Adrenal gland (tissue), 5 donors: ENCODE data around the gene VPS33B.

ENCODE experiments used
- POLR2A ChIP-seq, 2 donors: fragments of 450-650 bp; IDR thresholded peaks; one replicate each; pipeline ENCODE4 v1.6.1; 2017; ENCODE audit warnings: antibody characterized with exemption in 2 of 2, mild to moderate bottlenecking in 2 of 2, moderate library complexity in 1 of 2
- TF ChIP-seq, protein P1 (sequence below), 6 experiments: fragments of 450-650 bp in 4 of 6; fragments of 200-600 bp in 2 of 6; sonication (generic) in 1 of 6; IDR thresholded peaks; 1 replicate in 5 of 6; 2 replicates in 1 of 6; pipeline versions ENCODE4 v1.5.1 to v1.8.0; 2016 to 2021; ENCODE audit warnings: antibody characterized with exemption in 6 of 6, mild to moderate bottlenecking in 2 of 6, moderate library complexity in 1 of 6
- donor health status: DM: no; HTN: no; CAD: no.

DNA sequence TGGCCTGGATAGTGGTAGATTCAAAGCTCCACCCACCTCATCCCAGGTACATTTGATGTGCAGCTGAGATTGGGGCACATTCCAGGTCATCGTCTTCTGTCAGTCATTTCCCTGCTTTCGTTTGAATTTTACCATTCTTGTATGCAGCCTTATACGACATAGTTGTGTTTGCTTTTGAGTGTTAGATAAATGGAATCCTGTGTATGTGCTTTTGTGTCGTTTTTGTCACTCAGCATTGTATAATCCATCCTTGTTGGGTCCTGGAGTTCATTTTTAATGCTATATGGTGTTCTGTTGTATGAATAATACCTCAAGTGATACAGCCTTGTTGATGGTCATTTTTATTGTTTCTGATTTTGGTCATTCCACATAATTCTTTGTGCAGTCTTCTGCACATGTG is 60.4 kb downstream of the VPS33B start:
- TF ChIP-seq, protein P1, sequence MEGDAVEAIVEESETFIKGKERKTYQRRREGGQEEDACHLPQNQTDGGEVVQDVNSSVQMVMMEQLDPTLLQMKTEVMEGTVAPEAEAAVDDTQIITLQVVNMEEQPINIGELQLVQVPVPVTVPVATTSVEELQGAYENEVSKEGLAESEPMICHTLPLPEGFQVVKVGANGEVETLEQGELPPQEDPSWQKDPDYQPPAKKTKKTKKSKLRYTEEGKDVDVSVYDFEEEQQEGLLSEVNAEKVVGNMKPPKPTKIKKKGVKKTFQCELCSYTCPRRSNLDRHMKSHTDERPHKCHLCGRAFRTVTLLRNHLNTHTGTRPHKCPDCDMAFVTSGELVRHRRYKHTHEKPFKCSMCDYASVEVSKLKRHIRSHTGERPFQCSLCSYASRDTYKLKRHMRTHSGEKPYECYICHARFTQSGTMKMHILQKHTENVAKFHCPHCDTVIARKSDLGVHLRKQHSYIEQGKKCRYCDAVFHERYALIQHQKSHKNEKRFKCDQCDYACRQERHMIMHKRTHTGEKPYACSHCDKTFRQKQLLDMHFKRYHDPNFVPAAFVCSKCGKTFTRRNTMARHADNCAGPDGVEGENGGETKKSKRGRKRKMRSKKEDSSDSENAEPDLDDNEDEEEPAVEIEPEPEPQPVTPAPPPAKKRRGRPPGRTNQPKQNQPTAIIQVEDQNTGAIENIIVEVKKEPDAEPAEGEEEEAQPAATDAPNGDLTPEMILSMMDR (IDR thresholded peaks at IDR 0.05), result no peak
- no peak for TF ChIP-seq POLR2A (IDR thresholded peaks at IDR 0.05)
